CD4-positive, alpha-beta T cell treated with Interleukin-6 at 100 ng/mL for 8 hours (primary cell): ENCODE measurements around the gene STOML2.

Source experiments
- DNase-seq: peaks from one replicate; pipeline ENCODE4 v3.0.0-alpha.2; 2020; ENCODE audit warnings: mixed read lengths, low spot score

Gene STOML2

DNA sequence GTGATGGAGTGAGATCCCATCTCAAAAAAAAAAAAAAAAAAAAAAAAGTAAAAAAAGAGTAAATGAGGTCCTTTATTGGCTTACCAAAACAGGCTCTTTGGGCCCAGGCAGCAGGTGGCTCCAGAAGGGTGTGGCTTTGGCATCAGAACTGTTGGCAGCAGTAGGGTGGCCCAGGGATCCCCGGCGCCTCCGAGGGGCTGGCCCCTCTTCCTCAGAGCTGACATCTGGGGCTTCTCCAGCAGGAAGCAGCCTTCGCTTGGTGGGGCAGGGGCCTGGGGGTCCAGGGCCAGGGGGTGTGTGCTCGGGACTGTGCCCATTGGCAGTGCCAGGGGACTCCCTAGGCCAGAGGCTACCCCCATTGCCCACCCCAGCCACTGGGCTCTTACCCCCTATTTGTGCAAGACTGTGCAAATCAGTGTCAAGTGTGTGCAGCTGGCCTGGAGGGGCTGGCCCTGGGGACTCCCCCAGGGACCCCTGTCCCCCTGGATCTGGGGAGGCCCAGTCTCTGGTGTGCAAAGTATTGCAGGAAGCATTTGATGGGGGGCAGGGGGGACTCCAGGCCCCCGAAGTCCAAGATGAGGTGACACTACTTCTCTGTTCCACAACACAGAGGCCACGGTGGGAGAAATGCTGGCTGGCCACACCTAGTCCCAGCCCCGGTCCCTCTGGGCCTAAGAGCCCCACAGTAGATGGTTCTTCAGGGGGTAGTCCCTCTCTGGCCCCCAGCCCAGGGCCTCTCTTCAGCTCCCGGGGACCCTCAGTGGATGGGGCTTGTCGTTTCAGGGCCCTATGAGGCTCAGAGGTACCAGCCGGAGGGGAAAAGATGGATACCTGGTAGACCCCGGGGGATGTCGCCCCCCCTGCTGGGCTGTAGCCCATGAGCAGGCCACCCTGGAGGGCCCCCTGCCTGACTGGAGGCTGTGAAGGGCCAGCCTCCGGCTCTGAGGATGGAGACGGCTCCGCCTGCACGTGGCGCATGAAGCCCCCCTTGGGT is 4.7 kb upstream of the STOML2 start:
- no peak for DNase-seq

DNA sequence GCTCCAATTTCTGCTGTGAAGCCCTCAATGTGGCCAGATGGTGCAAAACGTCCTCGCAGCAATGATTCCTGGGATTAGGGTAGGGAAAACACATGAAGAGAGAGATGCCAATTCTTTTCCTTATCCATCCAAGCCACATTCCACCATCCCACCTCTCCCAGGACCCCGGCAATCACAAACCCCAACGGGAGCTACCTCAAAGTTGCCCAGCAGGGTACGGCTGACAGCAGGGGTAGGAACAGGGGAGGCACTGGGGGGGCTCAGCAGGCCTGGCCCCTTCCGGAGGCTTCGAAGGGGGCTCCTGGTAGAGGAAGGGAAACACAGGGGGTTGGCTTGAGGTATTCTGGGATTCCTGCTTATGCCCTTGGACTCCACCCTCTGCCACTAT is 3.4 kb upstream of the STOML2 start:
- DNase-seq, result no peak

DNA sequence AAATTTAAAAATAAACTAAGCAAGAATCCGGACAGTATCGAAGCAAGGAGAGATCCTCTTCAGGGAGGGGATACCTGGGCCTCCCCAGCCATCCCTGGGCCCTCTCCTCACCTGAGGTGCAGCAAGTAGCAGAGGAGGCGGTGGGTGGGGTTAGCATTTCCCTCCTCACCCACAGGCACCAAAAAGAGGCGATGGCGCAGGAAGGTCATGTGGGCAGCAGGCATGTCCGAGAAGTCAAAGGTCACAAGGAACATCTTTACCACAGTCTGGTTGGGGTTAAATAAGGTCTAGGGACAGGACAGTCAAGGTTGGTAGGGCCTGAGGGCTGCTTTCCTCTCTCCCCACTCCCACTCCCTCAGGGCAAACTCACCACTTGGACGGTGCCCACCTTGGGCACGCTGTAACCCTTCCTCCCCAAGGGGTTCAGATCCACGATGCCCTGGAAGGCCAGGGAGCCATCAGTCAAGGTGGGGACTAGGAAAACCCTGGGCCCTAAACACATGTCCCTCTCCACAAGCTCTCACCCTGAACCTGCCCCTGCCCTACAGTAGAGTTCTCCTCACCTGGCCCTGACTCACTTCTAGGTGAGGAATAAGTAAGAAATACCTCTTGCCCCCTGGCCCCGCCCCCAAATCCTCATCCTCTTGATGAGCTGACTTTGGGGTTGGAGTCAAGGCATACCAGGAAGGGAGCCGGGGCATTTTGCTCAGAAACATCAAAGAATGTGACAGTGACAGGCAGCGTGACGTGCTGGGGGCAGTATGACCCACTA is 2.8 kb upstream of the STOML2 start:
- DNase-seq, result no peak

DNA sequence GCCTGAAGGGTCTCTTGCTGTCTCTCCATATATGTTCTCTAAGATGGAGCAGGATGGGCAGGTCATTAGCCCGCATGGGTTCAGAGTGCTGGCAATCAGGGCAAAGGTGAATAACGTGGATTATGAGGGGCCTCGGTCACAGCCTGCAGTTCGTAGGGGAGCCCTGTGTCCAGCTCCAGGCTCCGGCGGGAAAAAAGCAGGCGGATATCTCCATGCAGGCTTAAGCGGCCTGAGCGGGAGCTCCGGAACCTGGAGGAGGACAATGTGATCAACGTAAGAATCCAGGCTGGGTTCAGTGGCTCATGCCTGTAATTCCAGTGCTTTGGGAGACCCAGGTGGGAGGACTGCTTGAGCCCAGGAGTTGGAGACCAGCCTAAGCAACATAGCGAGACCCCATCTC is 2.2 kb upstream of the STOML2 start:
- no peak for DNase-seq

DNA sequence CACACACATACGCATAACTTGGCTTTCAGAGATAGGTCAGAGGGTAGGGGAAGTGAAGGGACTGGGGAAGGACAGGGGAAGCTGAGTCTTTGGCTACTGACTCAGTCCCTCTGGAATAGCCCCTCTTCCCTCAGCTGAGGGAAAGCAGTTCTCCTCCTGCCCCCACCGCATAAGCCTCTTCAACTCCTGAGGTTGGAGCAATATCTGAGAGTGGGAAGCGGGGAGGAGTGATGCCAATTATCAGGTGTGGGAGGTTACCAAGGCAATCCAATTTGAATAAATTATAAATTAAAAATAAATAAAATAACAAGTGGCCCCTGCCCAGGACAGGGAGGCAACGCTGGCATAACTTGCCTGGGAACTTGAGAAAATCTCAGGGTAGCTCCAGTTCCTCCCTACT is 1.7 kb upstream of the STOML2 start:
- no peak for DNase-seq

DNA sequence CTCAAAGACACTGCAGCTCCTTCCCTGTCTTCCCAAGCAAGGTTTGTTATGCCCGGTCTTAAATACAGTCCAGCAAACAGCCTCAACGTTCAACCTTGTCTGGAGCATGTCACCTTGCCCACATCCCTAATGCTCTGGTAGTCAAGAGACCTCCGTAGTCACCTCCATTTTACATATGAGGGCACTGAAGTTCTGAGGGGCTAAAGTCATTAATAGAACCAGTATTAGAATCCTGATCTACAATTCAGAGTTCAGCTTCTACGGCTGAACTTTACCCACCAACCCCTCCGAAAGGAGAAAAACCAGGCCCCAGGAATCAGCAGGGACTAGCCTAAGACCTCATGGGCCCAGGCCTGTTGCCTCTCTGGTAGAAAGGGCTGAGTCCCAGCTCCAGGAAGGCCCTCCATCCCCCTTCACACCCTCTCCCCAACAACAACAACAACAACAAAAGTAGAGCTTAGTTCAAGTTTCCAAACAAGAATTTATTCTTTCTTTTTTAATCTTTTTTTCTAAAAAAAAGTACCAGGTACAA is 795 bp upstream of the STOML2 start:
- no peak for DNase-seq

DNA sequence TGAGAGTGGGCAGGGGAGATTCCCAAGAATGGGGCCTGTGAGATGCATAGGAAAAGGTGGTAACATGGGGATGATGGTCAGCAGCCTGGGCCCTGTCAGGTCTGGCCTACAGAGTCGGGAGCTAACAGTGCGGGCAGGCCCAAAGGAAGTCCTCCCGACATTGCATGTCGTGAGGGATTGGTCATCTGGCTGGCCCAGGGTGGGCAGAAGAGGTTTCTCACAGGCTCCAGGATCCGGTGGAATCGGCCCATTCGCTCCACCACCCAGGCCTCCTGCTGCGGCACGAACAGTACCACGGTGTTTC is 514 bp downstream of the STOML2 start:
- DNase-seq, result no peak

DNA sequence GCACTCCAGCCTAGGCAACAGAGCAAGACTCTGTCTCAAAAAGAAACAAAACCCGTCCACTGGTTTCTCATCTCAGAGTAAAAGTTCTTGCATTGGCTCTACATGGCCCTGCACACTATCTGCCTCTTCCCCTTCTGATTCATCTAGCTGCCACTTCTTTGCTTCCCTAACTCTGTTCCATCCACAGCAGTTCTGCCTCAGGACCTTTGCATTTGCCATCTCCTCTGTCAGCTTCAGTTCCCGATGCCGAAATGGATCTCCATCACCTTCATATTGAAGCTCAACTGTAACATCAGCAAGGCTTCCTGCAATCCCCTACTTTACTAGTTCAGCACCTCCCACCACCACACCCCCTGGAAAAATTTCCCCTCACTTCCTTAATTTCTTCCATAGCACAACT is 5.4 kb downstream of the STOML2 start:
- DNase-seq, result no peak

DNA sequence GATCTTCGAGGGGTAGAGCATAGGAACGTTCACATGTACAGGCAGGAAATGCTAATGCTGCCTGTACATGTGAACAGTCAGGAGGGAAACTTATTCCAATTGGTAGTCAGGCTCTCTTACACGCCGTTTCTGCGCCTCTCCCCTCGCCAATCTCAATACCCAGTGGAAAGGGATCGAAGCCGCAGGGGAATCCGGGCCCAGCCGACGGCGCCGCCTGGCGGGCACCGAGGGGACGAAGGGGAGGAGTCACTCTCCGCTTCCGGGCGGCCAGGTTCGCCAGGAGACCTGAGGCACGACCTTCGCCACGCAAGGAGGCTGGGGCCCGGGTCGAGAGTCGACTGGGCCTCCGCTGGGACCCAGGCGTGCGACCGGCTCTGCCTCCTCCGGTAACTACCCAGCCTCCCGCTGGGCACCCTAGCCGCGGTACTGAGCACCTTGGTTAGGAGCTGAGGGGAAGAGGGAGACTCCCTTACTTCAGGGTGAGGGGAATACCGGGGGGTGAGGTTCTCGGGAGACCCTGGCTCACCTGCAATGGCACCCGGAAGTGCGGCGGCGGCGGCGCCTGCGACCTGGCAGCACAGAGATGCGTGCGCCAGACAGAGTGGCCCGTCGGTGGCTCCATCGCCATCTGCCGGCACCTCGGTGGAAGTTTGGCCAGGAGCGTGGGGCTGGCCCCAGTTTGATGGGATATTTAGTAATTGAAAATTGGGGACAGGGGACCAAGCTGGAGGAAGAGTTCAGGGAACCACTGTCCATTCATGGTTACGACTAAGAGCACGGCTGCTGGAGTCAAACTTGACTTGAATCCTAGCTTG is 6.7 kb downstream of the STOML2 start, which contains the start of gene PIGO:
TSS of gene PIGO (minus strand) at position 557 of the 815 bp plus-strand sequence. CDS start 1,026 bp downstream, outside the sequence.
- DNase-seq, result peak; percentile 89

DNA sequence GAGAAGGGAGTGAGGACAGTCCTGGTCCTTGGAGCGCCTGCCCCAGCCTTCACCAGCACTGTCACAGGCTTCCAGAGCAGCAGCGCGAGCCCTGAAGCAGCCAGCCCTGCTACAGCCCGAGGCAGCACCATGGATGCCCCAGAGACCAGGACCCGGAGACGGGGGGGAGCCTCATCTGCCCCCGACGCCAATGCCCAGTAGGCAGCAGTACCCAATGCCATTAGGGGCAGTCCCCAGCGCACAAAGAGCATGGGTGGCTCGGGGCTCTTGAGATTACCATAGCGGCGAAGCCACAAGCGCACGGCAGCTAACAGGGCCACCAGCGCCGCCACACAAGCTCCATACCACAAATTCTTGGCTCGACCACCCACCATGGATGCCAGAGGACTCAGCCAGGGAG is 11.4 kb downstream of the STOML2 start:
- DNase-seq, result no peak

DNA sequence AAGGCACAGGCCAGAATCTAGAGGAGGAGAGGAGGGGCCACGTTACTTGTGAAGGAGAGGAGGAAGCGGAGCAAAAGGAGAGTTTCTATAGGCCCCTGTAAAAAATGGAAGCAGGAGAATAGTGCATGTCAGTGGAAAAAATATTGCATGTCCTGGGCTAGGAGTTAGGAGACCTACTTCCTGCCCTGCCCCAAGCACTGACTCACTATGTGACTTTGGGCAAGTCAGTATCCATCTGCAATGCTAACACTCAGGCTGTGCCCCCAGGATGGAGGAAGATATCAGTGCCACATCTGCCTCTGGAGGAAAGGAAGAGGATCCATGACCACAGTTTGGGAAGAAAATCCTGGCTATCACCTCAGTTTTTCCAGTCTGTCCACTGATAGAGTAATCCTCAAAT is 13.5 kb downstream of the STOML2 start:
- DNase-seq, result no peak

DNA sequence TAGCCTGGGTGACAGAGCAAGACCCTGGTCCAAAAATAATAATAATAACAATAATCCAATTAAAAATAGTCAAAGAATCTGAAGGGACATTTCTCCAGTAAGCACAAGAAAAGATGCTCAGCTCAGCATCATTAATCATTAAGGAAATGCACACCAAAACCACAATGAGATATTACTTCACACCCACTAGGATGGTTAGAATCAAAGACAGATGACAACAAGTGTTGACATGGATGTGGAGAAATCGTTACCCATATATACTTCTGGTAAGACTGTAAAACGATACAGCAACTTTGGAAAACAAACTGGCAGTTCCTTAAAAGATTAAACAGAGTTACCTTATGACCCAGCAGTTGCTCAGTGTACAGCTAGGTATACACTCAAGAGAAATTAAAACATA is 17.9 kb downstream of the STOML2 start:
- no peak for DNase-seq

DNA sequence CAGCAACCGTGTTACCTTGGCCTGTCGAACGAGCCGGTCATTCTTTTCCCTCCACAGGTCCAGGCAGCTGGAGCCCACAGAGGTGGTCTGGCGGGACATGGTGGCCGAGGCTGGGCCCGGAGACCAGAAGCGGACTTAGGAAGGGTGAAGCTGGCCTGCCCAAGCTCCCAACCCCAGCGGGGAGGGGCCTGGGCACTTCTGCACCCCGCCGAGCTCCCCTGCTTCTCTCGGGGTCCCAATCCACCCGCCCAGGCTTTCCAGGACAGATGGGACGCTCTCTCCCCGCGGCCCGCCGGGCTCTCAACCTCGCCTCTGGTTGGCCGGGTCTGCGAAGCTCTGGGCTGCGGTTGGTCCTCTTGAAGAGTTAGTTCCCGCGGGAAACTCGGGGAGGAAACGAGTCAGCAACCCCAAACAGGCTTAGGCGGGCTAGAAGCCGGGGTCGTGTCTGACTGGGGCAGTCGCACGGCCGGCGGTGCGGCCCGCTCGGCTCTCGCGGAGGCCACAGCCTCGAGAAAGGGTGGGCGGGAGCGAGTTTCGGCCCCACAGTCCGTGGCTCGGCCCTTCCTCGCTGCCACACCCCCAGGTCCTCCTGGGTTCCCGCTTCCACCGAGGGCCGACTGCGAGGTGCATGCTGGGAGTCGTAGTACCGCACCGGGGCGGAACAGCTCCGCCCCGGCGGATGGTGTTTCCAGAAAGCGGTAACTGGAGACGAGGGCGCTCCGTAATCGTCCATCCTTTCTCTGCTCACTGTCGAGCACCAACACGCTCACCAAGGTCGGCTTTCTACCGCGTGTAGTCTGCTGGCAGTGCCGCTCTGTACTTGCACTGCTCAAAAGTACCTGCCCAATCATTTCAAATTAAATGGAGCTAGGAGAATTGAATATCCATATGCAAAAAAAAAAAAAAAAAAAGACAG is 23.2 kb downstream of the STOML2 start, which contains the start of gene FANCG:
TSS of gene FANCG (minus strand) at position 517 of the 916 bp plus-strand sequence. CDS start at position 99, 418 bp downstream.
- peak; percentile 79 for DNase-seq

DNA sequence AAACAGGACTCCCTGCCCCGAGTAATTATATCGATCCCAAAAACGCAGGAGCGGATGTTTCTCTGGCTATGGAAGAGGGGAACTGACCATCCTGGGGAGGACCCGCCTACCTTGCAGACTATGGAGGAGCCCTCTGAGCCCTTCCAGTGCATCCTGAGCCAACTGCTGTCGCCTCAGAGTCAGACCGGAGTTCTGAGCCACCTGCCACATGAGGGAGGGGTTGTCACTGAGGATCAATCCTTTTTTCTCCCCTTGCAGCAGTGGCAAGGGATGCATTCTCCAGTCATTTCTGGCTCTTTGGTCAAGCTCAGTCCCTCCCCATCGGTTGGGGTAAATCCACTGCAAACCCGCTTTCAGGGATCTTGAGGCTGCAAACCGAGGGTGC is 23.9 kb downstream of the STOML2 start:
- DNase-seq, result no peak

DNA sequence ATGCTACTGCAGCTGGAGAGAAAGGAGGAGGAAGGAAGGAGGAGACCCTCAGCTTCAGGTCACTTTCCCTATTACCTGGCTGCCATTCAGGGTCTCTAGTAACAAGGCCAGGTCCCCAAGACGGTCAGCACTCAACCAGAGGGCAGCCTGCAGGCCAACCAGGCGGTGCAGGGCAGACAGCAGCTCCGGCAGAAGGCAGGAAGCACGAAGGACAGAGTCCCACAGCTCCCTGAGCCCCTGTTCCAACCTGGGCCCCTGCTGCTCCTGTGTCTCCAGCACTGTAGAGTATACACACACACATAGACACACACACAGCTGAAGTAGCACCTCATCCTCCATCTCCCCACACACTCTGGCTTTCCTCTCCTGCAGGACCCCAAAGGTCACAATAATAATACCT is 24.9 kb downstream of the STOML2 start:
- DNase-seq, result no peak

DNA sequence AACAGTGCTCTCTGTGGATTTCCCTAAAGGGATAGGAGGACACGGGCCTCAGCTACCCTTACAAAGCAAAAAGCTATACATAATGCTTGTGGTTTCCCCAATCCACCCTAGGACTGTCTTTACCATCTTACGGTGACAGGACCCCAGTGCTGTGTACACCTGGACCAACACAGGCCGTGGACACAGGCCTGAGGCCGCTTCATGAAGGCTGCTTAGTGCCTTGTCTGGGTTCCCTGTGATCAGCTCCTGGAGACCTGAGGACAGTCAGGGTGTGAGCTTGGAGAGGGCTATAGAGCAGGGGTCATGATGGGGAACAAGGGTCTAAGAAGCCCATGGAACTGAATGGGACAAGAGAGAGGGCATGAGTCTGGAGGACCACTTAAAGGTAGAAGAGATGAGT is 26.1 kb downstream of the STOML2 start:
- DNase-seq, result no peak

DNA sequence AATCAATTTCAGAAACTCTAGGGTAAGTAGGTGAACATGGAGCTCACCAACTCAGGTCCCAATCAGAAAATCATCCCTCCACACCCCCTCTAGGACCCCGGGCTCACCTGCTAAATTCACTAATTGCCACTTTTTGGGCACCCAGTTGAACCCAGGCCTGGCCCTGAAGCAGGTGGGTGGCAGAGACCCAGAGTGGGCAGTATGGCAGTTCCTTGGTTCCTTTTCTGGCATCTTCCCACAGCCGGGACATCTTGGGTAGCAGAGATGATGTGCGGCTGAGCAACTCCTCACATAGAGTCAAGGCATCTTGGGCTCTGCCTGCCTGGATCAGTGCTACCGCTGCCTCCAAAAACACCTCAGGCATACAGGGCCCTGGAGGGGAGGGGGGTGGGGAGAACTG is 27.6 kb downstream of the STOML2 start:
- DNase-seq, result no peak

DNA sequence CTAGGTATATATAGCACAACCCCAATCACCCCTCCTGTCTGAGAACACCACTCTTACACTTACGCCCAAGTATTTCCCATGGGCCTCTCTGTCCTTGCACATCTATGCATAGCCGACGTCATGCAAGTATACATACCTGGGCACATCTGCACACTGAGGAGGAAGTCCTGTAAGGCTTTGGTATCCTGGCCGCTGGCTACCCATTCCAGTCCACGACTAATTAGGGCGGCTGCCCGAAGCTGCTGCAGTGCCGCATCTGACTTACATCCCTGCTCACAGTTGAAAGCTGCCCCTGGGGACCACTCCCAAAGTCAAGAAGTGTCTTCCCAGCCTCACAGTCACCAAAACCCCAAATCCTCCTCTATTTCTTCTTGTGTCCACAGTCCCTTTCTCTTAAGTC is 28.1 kb downstream of the STOML2 start:
- no peak for DNase-seq

DNA sequence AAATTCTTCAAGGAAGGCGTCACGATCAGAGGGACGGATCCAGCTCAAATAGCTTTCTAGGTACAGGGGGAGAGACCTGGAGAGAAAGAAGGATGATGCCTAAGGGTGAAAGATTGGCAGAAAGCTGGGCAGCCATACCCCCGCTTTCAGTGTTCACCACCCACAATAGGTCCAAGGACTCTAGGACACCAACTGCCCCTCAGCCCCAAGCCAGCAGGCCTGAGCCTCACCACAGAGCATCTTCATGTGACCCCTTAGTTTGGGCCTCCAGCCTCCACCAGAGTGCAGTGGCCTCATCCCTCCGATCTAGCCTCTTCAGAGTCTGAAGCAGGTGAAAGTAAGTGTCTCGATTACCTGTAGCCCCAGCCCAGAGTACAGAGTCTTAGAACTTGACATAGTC is 28.8 kb downstream of the STOML2 start:
- no peak for DNase-seq

DNA sequence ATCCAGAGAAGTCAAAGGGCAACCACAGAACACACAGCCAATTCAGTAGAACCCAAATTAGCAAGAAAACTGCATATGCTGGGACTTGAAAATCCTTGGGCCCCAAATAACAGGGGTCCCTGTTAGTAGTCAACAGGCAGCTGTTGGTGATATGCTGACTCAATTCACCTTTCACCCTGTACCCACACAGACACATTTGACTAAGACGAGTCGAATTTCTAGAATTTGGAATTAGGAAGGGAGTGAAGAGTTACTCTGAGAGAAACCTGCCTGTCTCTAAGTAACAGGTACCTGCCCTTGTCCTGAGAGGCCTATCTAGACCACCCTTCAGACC is 29.7 kb downstream of the STOML2 start:
- no peak for DNase-seq
